GM18498 (cell line): ENCODE results near the gene OTOS.

Source experiments
- ATAC-seq: cut with Tn5 transposase; IDR thresholded peaks from one replicate; pipeline ENCODE4 v1.9.1; 2021; ENCODE audit warnings: mild to moderate bottlenecking, moderate library complexity; ENCODE audit not compliant: unreplicated experiment

OTOS gene

DNA sequence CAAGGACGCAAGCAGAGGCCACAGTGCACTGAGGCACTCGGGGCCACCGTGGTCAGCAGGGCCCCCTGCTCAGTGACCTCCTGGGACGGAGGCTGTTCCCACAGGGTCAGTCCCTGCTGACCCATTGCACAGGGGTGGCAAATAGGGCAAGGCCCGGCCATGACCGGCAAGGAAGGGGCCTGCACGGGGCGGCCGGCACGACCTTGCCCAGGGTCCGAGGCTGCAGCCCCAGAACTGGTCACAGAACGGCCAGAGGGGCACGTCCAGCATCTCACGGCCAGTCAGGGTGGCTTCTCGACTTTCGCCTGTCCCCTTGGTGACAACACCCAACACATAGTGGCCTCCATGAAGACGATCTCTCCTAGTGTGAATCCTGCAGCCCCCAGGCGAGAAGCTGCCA lies 27.6 kb upstream of the OTOS start:
- ATAC-seq: no peak

DNA sequence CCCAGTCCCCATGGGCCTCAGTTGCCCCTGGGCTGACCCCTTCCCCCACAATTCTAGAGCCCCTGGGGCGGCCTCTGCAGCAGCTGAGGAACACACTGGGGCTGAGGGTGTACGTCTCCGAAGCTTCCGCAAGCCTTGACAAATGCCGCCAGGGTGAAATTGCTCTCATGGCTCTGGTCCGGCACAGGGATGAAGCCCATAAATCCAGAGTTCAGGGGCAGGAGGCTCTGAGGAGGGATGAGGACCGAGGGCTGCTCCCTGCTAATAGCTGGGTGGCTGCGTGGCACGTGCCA lies 27.1 kb upstream of the OTOS start:
- no peak for ATAC-seq

DNA sequence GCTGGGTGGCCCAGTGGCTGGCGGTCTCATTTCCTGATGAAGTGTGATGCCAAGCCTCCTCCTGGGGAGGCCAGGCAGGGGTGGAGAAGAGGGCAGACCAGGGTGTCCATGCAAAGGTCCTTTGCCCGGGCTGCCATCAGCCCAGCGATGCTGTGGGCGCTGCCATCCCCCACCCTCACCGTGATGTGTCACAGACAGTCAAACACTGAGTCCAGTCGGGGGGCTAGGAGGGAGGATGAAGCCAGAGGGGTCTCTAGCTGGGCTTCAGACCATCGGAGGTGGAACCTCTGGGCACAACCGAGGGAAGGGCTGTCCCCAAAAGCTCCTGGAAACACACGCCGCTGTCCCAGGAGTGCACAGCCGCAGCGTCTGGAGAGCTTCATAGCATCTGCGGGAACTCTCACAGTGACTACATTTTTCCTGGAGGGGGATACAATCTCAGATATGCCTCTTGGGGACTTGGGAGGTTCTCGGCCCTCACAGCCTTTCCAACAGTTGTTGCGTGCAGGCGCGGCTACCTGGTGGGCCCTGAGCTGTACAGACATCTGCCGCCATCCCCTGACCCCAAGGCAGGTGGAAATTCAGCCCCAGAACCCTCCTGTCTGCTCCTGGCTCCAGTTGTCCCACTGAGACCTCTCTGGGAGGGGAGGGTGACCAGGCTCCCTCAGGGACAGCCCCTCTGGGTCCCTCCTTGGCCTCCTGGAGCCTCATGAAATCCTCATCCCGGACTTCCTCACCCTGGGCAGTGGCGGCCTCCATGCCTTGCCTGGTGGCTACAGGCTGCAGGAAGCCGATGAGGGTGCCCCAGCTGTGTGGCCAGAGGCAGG lies 26.5 kb upstream of the OTOS start:
- ATAC-seq: no peak

DNA sequence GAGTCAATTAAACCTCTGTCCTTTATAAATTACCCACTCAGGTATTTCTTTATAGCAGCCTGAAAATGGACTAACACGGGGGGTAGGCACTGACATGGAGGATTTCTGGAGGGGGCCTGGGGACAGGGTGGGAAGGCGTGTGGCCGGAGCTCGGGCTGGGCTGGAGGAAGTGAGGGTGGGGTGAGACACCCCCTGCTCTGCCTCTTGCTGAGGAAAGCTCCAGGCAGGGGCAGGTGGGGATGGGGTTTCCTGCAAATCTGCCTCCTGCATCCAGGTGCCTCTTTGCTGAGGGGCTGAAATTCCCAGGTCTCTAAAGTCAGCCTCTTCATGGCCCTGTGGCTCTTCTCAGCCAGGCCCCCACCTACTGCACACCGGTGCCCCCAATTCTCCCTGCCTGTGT lies 25.7 kb upstream of the OTOS start:
- ATAC-seq: no peak

DNA sequence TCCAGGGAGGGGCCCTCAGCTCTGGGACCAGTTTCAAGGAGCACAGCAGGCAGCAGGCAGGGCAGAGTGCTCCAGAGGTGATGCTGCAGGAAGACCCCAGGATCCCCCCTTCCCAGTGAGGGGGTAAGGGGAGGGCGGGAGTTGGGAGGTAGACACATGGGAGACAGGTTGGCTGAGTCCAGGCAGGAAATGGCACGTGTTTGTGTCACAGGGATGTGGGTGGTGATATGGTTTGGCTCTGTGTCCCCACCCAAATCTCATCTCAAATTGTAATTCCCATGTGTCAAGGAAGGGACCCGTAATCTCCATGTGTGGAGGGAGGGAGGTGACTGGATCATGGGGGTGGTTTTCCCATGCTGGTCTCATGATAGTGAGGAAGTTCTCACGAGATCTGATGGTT lies 25.2 kb upstream of the OTOS start:
- ATAC-seq: no peak

DNA sequence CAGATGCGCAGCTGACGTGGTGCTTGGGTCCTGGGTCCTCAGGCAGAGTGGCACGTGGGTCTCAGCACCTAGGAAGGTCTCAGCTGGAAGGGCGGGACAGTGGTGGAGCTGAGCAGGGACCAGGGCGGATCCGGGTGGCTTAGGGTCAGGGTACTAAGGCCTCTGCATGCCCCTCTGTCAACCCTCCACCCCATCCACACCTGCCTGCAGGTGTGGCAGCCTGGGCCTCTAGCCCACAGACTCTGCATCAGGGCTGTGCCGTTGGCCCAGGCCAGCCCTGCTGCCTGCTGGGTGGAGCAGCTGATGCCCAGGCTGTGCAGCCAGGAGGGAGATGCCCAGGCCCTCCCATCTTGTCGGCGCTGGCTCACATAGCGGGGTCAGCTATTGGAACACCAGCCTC lies 24.6 kb upstream of the OTOS start:
- ATAC-seq: no peak

DNA sequence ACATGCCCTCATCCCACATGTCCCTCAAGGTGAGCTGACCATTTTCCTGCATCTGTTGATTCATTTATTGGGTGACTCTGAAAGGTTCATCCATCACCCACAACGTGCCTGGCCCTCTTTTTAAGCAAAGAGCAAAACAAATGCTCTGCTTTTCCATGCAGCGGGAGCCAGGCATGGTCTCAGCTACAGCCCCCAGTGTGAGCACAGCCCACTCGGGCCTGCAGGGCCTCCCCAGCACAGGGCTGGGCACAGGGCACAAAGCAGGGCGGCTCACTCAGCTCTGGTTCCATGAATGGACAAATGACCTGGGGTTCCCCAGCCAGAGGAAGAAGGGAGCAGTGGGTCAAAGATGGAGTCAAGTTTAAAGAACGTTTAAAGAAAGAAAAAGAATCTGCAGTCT lies 24.1 kb upstream of the OTOS start:
- no peak for ATAC-seq

DNA sequence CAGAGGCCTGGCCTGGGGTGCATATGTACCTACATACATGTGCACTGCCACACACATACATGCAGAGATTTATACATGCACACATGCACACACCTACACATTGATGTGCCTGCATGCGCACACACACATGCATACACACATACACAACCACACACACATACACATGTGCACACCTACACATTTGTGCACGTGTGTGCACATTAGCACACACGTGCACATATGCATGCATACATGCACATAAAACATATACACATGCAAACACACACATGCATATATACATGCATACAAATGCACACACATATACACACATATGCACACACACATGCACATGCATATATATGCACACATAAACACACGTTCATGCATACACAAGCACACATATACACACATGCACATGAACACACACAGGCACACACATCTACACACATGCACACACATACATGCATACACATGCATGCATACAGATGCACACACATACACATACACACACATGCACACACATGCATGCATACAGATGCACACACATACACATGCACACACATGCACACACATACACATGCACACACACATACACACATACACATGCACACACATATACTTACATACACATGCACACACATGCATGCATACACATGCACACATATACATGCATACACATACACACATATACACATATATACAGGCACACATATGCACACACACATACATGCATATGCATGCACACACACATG lies 23.6 kb upstream of the OTOS start:
- ATAC-seq: no peak

DNA sequence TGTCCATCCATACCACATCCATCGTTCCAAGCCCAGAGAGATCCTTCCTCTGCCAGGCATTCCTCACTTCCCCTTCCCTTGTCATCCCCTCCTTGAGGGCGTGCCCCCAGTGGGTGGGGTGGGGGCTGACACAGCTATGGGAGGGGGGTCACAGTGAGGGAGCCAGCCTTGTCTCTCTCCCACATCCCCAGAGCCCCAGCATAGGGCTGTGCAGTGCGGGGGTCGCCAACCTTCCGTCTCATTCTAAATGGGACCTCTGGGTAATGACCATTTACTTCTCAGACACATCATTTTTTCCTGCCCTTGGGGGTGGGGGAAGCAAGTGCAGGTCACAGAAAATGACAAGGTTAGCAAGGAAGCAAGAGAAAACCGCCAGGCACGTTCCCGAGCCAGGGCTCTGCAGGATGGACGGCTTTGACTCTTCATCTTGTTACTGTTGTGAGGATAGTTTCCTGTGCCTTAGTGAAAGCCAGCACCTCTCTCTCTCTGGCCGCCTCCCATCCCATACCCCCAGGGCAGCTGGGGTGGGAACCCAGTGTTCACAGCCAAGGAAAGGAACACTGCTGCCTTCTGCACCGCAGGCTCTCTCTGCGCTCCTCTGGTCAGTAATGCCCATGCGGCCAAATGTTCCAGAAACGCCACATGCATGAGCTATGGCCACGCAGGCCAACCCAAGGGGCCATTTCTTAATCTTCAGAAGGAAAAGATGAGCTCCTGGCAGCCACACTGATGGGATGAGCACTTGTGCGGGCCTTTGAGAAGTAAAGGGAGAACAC lies 22.7 kb upstream of the OTOS start:
- no peak for ATAC-seq

DNA sequence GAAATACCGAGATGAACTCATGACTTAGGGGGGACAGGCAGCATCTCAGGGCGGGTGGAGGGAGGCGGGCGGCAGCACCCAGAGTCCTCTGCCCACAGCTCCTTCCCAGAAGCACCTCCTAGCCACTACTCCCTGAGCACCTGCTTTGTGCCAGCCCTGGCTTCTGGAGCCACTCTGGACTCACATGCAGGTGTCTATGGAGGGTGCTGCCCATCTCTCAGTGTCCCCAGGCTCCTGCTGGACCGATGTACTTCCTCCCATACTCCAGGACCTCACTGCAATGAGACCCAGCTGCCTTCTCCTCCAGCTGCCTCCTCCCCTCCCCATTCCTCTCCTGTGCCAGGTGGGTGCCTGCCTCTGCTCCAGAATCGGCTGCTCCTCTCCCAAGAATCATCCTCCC lies 22.1 kb upstream of the OTOS start:
- no peak for ATAC-seq

DNA sequence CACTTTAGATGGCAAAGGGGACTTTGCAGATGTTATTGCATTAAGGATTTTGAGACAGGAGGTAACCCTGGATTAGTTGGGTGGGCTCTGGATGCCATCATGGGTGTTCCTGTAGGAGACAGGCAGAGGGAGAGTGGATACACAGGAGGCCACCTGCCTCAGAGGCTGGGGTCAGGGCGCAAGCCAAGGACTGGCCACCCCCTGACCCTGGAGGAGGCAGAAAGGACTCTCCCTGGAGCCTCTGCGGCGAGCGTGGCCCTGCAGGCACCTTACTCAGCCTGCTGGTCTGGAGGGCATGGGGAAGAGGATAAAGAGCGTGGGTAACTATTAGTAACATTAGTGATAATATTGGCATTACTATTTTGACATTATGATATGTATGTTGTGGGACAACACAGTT lies 21.6 kb upstream of the OTOS start:
- ATAC-seq: no peak

DNA sequence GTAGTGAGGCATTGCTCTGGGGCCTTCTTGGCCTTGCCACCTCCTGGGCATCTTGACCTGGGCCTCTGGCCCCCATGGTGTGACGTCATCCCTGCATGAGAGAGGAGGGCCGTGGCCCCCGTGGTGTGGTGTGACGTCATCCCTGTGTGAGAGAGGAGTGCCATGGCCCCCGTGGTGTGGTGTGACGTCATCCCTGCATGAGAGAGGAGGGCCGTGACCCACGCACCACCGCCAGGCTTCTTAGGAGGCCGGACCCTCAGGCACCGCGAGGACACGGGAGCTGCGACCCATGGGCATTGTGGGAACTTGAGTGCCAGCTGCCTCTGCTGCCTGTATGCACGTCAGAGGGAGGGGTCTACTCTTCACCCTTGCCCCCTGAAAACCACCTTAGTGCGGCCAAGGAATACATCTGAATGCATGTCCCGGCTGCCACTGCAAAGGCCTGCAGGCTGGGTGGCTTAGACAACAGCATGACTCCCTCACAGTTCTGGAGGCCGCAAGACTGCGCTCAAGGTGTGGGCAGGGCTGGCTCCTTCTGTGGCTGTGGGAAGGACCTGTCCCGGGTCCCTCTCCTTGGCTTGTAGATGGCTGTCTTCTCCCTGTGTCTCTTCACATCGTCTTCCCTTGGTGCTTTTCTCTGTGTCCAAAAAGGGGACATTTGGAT lies 20.8 kb upstream of the OTOS start:
- no peak for ATAC-seq

DNA sequence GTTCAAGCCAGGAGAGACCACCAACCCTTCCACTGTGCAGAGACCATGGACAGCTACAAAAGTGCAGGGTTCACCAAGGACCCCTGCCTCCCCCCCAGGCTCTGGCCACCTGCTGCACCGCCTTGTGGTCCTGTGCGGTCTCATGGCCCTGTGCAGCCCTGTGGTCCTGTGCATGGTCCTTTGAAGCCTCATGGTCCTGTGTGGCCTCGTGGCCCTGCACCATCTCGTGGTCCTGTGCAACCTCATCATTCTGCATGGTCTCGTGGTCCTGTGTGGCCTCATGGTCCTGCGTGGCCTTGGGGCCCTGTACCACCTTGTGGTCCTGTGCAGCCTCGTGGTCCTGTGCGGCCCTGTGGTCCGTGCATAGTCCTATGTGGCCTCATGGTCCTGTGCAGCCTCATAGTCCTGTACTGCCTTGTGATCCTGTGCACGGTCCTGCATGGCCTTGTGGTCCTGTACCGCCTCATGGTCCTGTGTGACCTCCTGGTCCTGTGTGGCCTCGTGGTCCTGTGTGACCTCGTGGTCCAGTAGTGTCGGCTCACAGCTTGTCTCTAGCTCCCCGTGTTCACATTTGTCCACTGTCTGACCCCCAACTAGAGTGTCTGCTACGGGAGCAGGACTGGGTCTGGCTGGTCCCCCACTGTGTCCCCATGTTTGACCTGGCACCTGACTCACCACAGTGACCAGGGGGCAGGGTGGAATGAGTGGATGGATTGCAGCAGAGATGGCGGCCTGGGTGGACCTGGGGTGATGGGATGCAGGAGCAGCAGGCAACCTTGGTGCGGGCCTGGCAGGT lies 20.0 kb upstream of the OTOS start:
- ATAC-seq: no peak

DNA sequence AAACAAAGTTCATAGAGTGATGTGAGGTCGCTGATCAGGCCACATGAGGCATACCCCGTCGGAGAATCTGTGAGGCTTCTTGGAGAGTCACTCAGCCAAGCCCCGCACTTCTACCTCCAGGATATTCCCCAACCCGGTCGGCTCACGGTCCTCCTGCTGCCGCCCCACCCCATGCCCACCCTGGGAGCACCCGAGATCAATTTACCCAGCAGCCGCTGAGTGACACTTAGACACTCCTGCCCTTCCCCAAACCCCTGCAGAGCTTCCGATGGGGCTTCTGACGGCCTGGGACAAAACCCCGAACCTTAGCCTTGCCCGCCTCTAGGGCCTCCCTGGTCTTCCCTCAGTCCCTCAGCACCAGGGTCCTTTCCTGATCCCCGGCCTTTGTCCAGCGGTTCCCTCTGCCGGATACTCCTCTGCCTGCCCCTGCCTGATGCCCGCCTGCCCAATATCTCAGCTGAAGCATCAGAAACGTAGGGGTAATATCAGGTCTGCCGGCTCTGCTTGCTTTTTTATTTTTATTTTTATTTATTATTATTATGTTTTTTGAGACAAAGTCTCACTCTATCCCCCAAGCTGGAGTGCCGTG lies 18.9 kb upstream of the OTOS start:
- no peak for ATAC-seq

DNA sequence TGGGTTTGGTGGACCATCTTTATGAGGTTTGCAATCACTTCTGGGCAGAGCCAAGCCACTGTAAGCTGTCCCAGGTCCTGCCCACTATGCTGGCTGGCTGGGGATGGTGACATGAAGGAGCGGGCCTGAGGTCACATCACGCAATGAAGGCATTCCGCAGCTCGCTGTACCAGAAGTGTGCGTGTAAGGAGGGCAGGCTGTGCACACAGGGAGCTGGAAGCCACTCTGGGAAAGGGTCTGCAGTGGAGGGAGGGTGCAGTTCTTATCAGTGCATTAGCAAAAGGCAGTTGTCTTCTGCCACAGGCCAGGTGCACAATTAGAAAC lies 16.7 kb upstream of the OTOS start:
- no peak for ATAC-seq

DNA sequence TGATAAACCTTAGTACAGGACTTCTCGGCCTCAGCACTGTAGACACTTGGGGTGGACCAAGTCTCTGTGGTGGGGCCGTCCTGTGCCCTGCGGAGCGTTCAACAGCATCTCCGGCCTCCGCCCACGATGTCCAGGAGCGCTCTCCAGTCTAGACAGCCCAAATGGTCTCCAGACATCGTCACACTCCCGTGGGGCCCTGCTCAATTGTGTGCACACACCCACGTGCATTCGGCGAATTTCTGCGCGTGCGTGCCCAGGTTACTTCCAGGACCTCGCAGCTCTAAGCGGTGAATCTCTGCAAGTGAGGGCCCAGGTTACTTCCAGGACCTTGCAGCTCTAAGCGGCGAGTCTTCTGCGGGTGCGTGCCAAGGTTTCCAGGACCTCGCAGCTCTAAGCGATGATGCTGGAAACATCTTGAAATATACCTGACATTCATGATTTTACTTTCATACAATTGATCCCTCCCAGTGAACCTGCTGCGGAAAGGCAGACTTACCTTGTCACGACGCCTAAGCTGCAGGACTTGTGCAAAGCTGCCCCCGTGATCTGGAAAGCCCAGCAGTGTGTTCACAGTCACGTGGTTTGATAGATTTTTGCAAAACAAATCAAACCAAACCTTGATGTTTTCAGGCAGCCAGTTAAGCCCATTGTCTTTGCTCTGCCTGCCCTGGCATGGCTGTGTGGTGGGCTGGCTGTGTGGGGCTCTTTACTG lies 16.1 kb upstream of the OTOS start:
- no peak for ATAC-seq

DNA sequence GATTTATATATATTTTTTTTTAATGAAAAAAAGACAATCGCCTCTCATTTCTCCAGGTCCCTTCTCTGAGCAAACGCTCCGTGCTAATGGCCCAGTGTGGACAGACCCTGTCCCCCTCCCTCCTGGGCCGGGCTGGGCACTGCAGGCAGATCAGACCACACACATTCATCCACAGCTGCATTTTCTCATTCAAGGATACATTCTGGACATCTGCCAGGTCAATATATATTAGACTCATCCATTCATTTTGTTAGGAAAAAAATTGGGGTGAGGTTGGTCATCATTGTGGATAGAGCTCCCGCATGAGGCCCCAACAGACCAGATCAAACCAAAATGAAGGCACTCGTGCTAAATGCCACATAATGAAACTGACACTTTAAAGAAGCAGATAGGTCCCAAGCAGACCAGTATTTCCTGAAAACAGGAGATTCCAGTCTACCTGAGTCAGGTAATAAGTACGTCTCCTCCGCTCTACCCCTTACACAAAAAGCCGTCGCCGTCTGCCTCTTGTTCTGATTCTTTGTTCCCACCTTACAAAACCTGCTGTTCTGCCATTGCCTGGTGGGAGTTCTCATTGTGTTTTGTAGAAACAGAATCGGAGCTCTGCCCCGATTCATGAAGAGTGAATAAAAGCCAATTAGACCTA lies 15.4 kb upstream of the OTOS start:
- ATAC-seq: no peak

DNA sequence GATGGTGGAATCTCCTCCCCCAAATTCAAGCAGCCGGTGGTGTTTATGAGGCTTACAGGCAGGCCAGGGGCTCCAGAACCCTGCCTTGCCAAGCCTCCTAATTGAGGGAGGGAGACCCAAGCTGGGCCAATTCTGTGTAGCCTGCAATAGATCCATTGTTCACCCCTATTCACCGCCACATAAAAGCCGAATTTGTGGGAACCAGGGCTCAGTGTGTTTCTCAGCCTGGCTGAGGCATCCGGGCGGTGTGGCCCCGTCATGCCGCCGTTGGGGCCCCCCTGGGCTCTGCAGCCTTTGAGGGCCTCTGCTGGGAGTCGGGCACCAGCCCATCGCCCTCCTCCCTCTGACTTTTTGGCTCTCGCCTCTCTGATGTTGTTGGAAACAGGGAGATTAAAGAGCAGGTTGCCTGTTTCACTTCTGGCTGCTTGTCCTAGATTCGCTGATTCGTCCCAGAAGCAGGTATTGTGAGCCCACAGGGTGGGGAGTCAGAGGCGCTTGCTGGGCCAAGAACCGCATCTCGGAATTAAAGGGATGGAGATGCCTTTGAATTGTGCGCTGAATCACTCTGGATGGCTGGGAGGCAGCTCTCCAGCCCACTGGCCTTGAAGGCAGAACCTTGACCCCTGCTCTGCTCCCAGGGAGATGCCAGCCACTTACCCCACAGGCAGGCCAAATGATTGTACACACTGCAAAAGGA lies 14.7 kb upstream of the OTOS start:
- no peak for ATAC-seq

DNA sequence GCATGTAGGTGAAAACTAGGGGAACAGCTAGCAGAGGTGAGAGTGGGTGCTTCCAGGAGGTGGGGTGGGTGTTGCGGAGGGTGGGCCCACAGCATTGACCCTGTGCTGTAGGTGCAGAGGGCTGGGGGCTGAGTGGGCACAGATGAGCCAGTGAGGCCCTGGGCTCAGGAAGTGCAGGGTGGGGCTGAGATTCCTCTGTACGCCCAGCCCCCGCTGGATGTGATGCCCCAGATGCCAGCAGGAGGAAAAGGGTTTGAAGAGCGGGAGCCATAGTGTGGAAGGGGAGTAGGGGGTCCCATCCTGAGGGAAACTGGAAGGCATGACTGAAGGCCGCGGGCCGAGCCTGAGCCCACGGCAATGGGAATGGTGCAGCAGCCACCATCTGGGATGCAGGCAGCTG lies 14.1 kb upstream of the OTOS start:
- no peak for ATAC-seq
